ENCODE results near the gene GNGT2.

DNA sequence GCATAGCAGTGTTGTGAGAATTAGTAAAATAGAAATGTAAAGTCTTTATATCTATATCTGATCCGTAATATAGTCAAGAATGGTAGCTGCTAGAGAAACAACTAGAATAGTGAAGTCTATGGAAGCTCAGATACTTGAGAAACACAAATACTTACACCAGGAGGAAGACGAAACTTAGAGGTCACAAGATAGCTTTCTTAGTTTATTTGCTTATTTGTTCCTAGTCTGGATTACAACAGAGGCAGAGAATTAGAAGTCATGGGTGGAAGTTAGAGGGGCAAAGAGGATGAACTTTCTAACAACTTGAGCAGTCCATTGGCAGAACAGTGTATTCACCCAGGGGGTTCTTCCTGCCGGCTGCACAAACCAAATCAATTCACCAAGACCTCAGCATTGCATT, 13.9 kb downstream of the GNGT2 start:
- TF ChIP-seq EGR1 (IDR thresholded peaks at IDR 0.05), result no peak
- no peak for TF ChIP-seq TCF12 (IDR thresholded peaks at IDR 0.05; ENCODE audit: low read depth)
- TF ChIP-seq, protein P1, sequence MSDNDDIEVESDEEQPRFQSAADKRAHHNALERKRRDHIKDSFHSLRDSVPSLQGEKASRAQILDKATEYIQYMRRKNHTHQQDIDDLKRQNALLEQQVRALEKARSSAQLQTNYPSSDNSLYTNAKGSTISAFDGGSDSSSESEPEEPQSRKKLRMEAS (IDR thresholded peaks at IDR 0.05), result no peak
- TF ChIP-seq ZBTB7A (IDR thresholded peaks at IDR 0.05; ENCODE audit: low read depth), result no peak
- no peak for TF ChIP-seq EP300 (IDR thresholded peaks at IDR 0.05; ENCODE audit: borderline replicate concordance)
- no peak for TF ChIP-seq CEBPB (IDR thresholded peaks at IDR 0.05)
- TF ChIP-seq CREB1 (IDR thresholded peaks at IDR 0.05; ENCODE audit: low read depth), result no peak
